ENCODE results near the gene KATNAL1. TPM values are rescaled to one million over a fixed set of nuclear protein-coding genes. Genes with fewer than 3 reads are reported as not detected.

The KATNAL1 gene
- total RNA-seq, 4 donors from 2014 or later, result 3.1 to 15.2 (median 4.2) TPM

- no peak overlapping the region for H3K4me3 ChIP-seq (ENCODE audit: low read depth, poor library complexity, severe bottlenecking)
- intact Hi-C loops (cut with DNase I; ENCODE audit: low total_unique reads), result no loop called here
- no peak for DNase-seq (ENCODE audit: low spot score in 2 of 2)
- 91 to 93% methylated on average over 4 of the region's 4 CpGs for WGBS, 2 donors
- TF ChIP-seq CTCF (IDR thresholded peaks at IDR 0.05) (no peak), POLR2A (IDR thresholded peaks at IDR 0.05) (no peak)
Observed at GRCh38 chr13:30353060-30353459, 45.7 kb upstream of the KATNAL1 start.

DNA sequence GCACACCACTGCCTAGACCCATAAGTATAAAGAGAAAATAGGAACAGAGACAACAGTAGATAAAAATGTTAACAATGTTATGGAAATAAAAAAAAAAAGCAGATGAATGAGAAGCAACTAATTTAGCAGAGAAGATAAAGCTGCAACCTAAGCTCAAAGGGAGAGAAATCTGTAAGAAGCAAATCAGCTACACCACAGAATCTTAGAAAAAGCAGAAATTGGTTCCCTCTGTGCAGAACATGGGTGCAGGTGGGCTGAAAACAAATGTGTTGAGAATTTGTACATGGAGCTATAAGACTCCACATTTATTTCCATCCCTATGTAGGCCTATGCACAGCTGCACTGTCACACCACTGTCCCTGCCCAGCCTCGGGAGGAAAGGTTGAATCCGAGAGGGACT lies 44.8 kb upstream of the KATNAL1 start:
- H3K4me3 ChIP-seq (ENCODE audit: low read depth, poor library complexity, severe bottlenecking), result no peak overlapping the region
- 93 to 100% methylated on average over 2 of the region's 2 CpGs for WGBS, 2 donors
- DNase-seq (ENCODE audit: low spot score in 2 of 2), result no peak
- intact Hi-C loops (cut with DNase I; ENCODE audit: low total_unique reads), result no loop called here
- TF ChIP-seq CTCF (IDR thresholded peaks at IDR 0.05), result no peak
- TF ChIP-seq POLR2A (IDR thresholded peaks at IDR 0.05), result no peak

DNA sequence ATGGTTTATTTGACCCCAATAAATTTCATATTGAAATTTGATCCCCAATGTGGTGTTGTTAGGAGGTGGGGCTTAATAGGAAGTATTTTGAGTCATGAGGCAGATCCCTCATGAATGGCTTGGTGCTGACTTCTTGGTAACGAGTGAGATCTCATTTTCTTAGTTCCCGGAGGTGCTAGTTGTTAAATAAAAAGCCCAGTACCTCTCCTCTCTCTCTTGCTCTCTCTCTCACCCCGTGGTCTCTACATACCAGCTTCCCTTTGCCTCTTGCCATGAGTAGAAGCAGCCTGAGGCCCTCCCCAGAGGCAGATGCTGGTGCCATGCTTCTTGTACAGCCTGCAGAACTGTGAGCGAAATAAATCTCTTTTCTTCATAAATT lies 39.4 kb upstream of the KATNAL1 start:
- intact Hi-C loops (cut with DNase I; ENCODE audit: low total_unique reads), result no loop called here
- no peak overlapping the region for H3K4me3 ChIP-seq (ENCODE audit: low read depth, poor library complexity, severe bottlenecking)
- 77 to 86% methylated on average over 4 of the region's 4 CpGs for WGBS, 2 donors
- DNase-seq (ENCODE audit: low spot score in 2 of 2), result no peak
- no peak for TF ChIP-seq CTCF (IDR thresholded peaks at IDR 0.05)
- no peak for TF ChIP-seq POLR2A (IDR thresholded peaks at IDR 0.05)

- no peak overlapping the region for H3K4me3 ChIP-seq (ENCODE audit: low read depth, poor library complexity, severe bottlenecking)
- intact Hi-C loops (cut with DNase I; ENCODE audit: low total_unique reads), result no loop called here
- WGBS, 2 donors, result 82 to 85% methylated on average over 5 of the region's 5 CpGs
- DNase-seq (ENCODE audit: low spot score in 2 of 2), result no peak
- TF ChIP-seq POLR2A (IDR thresholded peaks at IDR 0.05) (no peak), CTCF (IDR thresholded peaks at IDR 0.05) (no peak)
Observed at GRCh38 chr13:30346153-30346788, 38.9 kb upstream of the KATNAL1 start.

DNA sequence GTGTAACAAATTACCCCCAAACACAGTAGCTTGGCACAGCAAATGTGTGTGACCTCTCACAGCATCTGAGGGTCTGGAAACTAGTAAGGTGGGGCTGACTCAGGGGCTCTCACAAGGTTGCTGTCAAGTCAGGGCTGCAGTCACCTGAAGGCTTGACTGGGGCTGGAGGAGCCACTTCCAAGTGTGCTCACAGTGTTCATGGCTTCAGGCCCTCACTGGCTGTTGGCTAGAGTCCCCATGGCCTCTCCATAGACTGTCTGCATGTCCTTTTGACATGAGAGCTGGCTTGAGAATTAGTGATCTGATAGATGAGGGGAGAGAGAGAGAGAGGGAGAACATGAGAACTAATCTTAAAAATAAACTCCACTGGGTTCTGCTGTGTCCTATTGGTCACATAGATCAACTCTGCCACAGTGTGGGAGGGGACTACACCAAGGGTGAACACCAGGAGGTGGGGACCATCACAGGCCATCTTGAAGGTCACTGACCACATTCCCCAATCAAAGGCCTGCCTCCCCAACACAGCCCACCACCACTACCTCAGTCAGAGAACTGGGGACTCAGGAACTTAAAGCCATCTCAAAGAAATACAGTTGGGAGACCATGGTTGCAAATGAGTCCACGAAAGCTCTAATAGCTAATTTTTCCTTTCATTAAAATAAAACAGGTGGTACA lies 38.2 kb upstream of the KATNAL1 start:
- TF ChIP-seq CTCF (IDR thresholded peaks at IDR 0.05), result no peak
- no peak for DNase-seq (ENCODE audit: low spot score in 2 of 2)
- intact Hi-C loops (cut with DNase I; ENCODE audit: low total_unique reads), result no loop called here
- 96 to 98% methylated on average over 1 of the region's 1 CpG for WGBS, 2 donors
- no peak overlapping the region for H3K4me3 ChIP-seq (ENCODE audit: low read depth, poor library complexity, severe bottlenecking)
